HEK293 (cell line): ENCODE measurements around the gene OAF.

Experiments
- CTCF ChIA-PET: fragments of 350-600 bp; formaldehyde crosslinking; extraction: SDS; loops from one replicate; lab custom pipeline; 2021; ENCODE audit warnings: antibody characterized with exemption; lab: Yijun Ruan, JAX
- POLR2A ChIA-PET: fragments of 300-600 bp; formaldehyde crosslinking; extraction: SDS; loops from one replicate; lab custom pipeline; 2020; ENCODE audit warnings: antibody characterized with exemption, inconsistent platforms; lab: Yijun Ruan, JAX
- H3K27ac ChIP-seq: fragments of 200-500 bp; sonication (Bioruptor generic); 2 replicates; pipeline ENCODE4 v1.5.1; 2014; ENCODE audit warnings: low read depth, low read length, control low read depth, inconsistent platforms; ENCODE audit errors: extremely low read depth
- H3K36me3 ChIP-seq, 2 experiments: fragments of 200-500 bp in 1 of 2; sonication (Bioruptor generic) in 1 of 2; 1 replicate in 1 of 2; 2 replicates in 1 of 2; pipeline ENCODE4 v1.5.1; 2014 to 2017; ENCODE audit warnings: inconsistent platforms in 2 of 2, low read length in 2 of 2; ENCODE audit not compliant: control insufficient read depth in 2 of 2, insufficient read depth in 1 of 2
- H3K4me1 ChIP-seq: fragments of 200-500 bp; sonication (Bioruptor generic); 2 replicates; pipeline ENCODE4 v1.5.1; 2014; ENCODE audit warnings: mild to moderate bottlenecking, low read length, inconsistent platforms; ENCODE audit not compliant: control insufficient read depth, insufficient read depth
- H3K4me3 ChIP-seq: 2 replicates; pipeline ENCODE4 v1.5.1; 2011; ENCODE audit warnings: low read depth, mild to moderate bottlenecking, control low read depth, low read length, moderate library complexity
- H3K9me3 ChIP-seq: fragments of 200-500 bp; sonication (Bioruptor generic); 2 replicates; pipeline ENCODE4 v1.5.1; 2014; ENCODE audit warnings: low read depth, low read length, inconsistent platforms; ENCODE audit not compliant: control insufficient read depth, insufficient read depth
- ELK4 ChIP-seq: IDR thresholded peaks from 2 replicates; pipeline ENCODE4 v1.6.1; 2011; ENCODE audit warnings: mild to moderate bottlenecking, low read depth, low read length, borderline replicate concordance
- GFI1B ChIP-seq: fragments of 450-650 bp; formaldehyde crosslinking; IDR thresholded peaks from 2 replicates; pipeline ENCODE4 v1.5.1; 2016; ENCODE audit warnings: missing biosample characterization, missing genetic modification characterization
- GLIS1 ChIP-seq: fragments of 450-650 bp; formaldehyde crosslinking; IDR thresholded peaks from 2 replicates; pipeline ENCODE4 v1.5.1; 2016; ENCODE audit warnings: missing biosample characterization, missing genetic modification characterization
- KLF1 ChIP-seq: fragments of 450-650 bp; formaldehyde crosslinking; IDR thresholded peaks from 2 replicates; pipeline ENCODE4 v1.5.1; 2016; ENCODE audit warnings: missing biosample characterization, missing genetic modification characterization
- MZF1 ChIP-seq: fragments of 450-650 bp; formaldehyde crosslinking; IDR thresholded peaks from 2 replicates; pipeline ENCODE4 v1.5.1; 2017; ENCODE audit warnings: missing biosample characterization, missing genetic modification characterization, borderline replicate concordance
- OVOL3 ChIP-seq: fragments of 450-650 bp; formaldehyde crosslinking; IDR thresholded peaks from 2 replicates; pipeline ENCODE4 v1.5.1; 2016; ENCODE audit warnings: missing biosample characterization, missing genetic modification characterization
- REPIN1 ChIP-seq: fragments of 450-650 bp; formaldehyde crosslinking; IDR thresholded peaks from 2 replicates; pipeline ENCODE4 v1.5.1; 2017; ENCODE audit warnings: missing biosample characterization, missing genetic modification characterization, low read depth
- SETDB1 ChIP-seq: IDR thresholded peaks from one replicate; pipeline ENCODE4 v1.6.1; 2017; ENCODE audit warnings: mild to moderate bottlenecking, low read length, moderate library complexity, mixed read lengths; ENCODE audit not compliant: insufficient read length
- SP2 ChIP-seq: fragments of 450-650 bp; formaldehyde crosslinking; IDR thresholded peaks from 2 replicates; pipeline ENCODE4 v1.5.1; 2016; ENCODE audit warnings: missing biosample characterization, missing genetic modification characterization
- SP3 ChIP-seq: fragments of 450-650 bp; formaldehyde crosslinking; IDR thresholded peaks from 2 replicates; pipeline ENCODE4 v1.5.1; 2016; ENCODE audit warnings: missing biosample characterization, missing genetic modification characterization
- WT1 ChIP-seq: fragments of 450-650 bp; formaldehyde crosslinking; IDR thresholded peaks from 2 replicates; pipeline ENCODE4 v1.5.1; 2016; ENCODE audit warnings: missing biosample characterization, missing genetic modification characterization
- ZBTB11 ChIP-seq: fragments of 450-650 bp; formaldehyde crosslinking; conservative IDR thresholded peaks from 2 replicates; pipeline ENCODE4 v1.5.1; 2016; ENCODE audit warnings: low read depth, missing biosample characterization, missing genetic modification characterization
- ZBTB49 ChIP-seq: fragments of 450-650 bp; formaldehyde crosslinking; IDR thresholded peaks from 2 replicates; pipeline ENCODE4 v1.5.1; 2016; ENCODE audit warnings: missing biosample characterization, missing genetic modification characterization, low read depth
- ZFP41 ChIP-seq: fragments of 450-650 bp; formaldehyde crosslinking; IDR thresholded peaks from 2 replicates; pipeline ENCODE4 v1.5.1; 2016; ENCODE audit warnings: missing biosample characterization, missing genetic modification characterization, borderline replicate concordance
- ZNF132 ChIP-seq: fragments of 450-650 bp; formaldehyde crosslinking; IDR thresholded peaks from 2 replicates; pipeline ENCODE4 v1.5.1; 2017; ENCODE audit warnings: missing biosample characterization, missing genetic modification characterization, borderline replicate concordance
- ZNF175 ChIP-seq: fragments of 450-650 bp; formaldehyde crosslinking; IDR thresholded peaks from 2 replicates; pipeline ENCODE4 v1.5.1; 2016; ENCODE audit warnings: missing biosample characterization, missing genetic modification characterization
- ZNF184 ChIP-seq: fragments of 450-650 bp; IDR thresholded peaks from 2 replicates; pipeline ENCODE4 v1.5.1; 2018; ENCODE audit warnings: missing biosample characterization, mild to moderate bottlenecking, missing genetic modification characterization
- ZNF2 ChIP-seq: fragments of 450-650 bp; formaldehyde crosslinking; IDR thresholded peaks from 2 replicates; pipeline ENCODE4 v1.5.1; 2016; ENCODE audit warnings: missing biosample characterization, missing genetic modification characterization
- ZNF23 ChIP-seq: fragments of 450-650 bp; formaldehyde crosslinking; IDR thresholded peaks from 2 replicates; pipeline ENCODE4 v1.5.1; 2016; ENCODE audit warnings: missing biosample characterization, missing genetic modification characterization, borderline replicate concordance
- ZNF239 ChIP-seq: fragments of 450-650 bp; formaldehyde crosslinking; IDR thresholded peaks from 2 replicates; pipeline ENCODE4 v1.5.1; 2016; ENCODE audit warnings: missing biosample characterization, missing genetic modification characterization
- ZNF335 ChIP-seq: fragments of 450-650 bp; formaldehyde crosslinking; conservative IDR thresholded peaks from 2 replicates; pipeline ENCODE4 v1.5.1; 2016; ENCODE audit warnings: missing biosample characterization, missing genetic modification characterization
- ZNF362 ChIP-seq: fragments of 450-650 bp; formaldehyde crosslinking; IDR thresholded peaks from 2 replicates; pipeline ENCODE4 v1.5.1; 2016; ENCODE audit warnings: missing biosample characterization, missing genetic modification characterization
- ZNF560 ChIP-seq: fragments of 450-650 bp; formaldehyde crosslinking; IDR thresholded peaks from 2 replicates; pipeline ENCODE4 v1.5.1; 2017; ENCODE audit warnings: missing biosample characterization, missing genetic modification characterization, borderline replicate concordance
- ZNF585B ChIP-seq: fragments of 450-650 bp; formaldehyde crosslinking; IDR thresholded peaks from 2 replicates; pipeline ENCODE4 v1.5.1; 2016; ENCODE audit warnings: missing biosample characterization, missing genetic modification characterization
- ZNF624 ChIP-seq: fragments of 450-650 bp; formaldehyde crosslinking; IDR thresholded peaks from 2 replicates; pipeline ENCODE4 v1.5.1; 2017; ENCODE audit warnings: missing biosample characterization, missing genetic modification characterization
- ZNF654 ChIP-seq: fragments of 450-650 bp; formaldehyde crosslinking; IDR thresholded peaks from 2 replicates; pipeline ENCODE4 v1.5.1; 2016; ENCODE audit warnings: low read depth, missing biosample characterization, missing genetic modification characterization
- ZNF791 ChIP-seq: fragments of 450-650 bp; formaldehyde crosslinking; IDR thresholded peaks from 2 replicates; pipeline ENCODE4 v1.5.1; 2016; ENCODE audit warnings: missing biosample characterization, missing genetic modification characterization
- ZNF792 ChIP-seq: fragments of 450-650 bp; formaldehyde crosslinking; IDR thresholded peaks from 2 replicates; pipeline ENCODE4 v1.5.1; 2016; ENCODE audit warnings: missing biosample characterization, missing genetic modification characterization
- ZXDB ChIP-seq: fragments of 450-650 bp; formaldehyde crosslinking; IDR thresholded peaks from 2 replicates; pipeline ENCODE4 v1.5.1; 2016; ENCODE audit warnings: missing biosample characterization, missing genetic modification characterization

Gene OAF

GRCh38 chr11:120169981-120170698, 40.7 kb upstream of the OAF start:
- ChIA-PET POLR2A (no interaction called here), CTCF (interaction anchor here (0.6 to 7.0 kb wide), 11 partner anchors 9 to 785 kb away, joined by 3 to 103 read pairs (median 4); no protein-coding TSS in a partner anchor)
- Histone ChIP-seq H3K4me1 (no peaks in the 10 kb centered on the region), H3K9me3 (no peaks in the 10 kb centered on the region), H3K27ac (no peak overlapping the region), H3K4me3 (no peak overlapping the region), H3K36me3 (no peaks in the 10 kb centered on the region)
- no peak for TF ChIP-seq ZXDB (tag by site-specific recombination)
- TF ChIP-seq ZNF624 (tag by site-specific recombination), result no peak
- no peak for TF ChIP-seq ZNF184 (tag by site-specific recombination)
- no peak for TF ChIP-seq ZBTB11 (tag by site-specific recombination)
- no peak for TF ChIP-seq ZNF585B (tag by site-specific recombination)
- no peak for TF ChIP-seq ZNF239
- no peak for TF ChIP-seq REPIN1
- no peak for TF ChIP-seq GLIS1 (tag by site-specific recombination)
- no peak for TF ChIP-seq ZNF560
- no peak for TF ChIP-seq ZFP41
- no peak for TF ChIP-seq GFI1B (tag by site-specific recombination)
- TF ChIP-seq KLF1, result no peak
- TF ChIP-seq ZNF335, result no peak
- no peak for TF ChIP-seq ZNF23 (tag by site-specific recombination)
- no peak for TF ChIP-seq ZBTB49 (tag by site-specific recombination)
- TF ChIP-seq ZNF791, result no peak
- TF ChIP-seq WT1 (tag by site-specific recombination), result no peak

- Histone ChIP-seq H3K27ac (no peak overlapping the region), H3K36me3 (no peaks in the 10 kb centered on the region), H3K9me3 (no peaks in the 10 kb centered on the region), H3K4me1 (no peaks in the 10 kb centered on the region), H3K4me3 (no peak overlapping the region)
- no peak for TF ChIP-seq ZNF2 (tag by site-specific recombination)
- TF ChIP-seq ZNF335, result no peak
- no peak for TF ChIP-seq SP2 (tag by site-specific recombination)
- no peak for TF ChIP-seq ZNF132 (tag by site-specific recombination)
- TF ChIP-seq OVOL3 (tag by site-specific recombination), result no peak
- no peak for TF ChIP-seq ZNF654 (tag by site-specific recombination)
- no peak for TF ChIP-seq ZNF175 (tag by site-specific recombination)
- no peak for TF ChIP-seq ZNF362
- no peak for TF ChIP-seq SP3 (tag by site-specific recombination)
- TF ChIP-seq ZXDB (tag by site-specific recombination), result no peak
- TF ChIP-seq SETDB1, result no peak
- TF ChIP-seq ELK4, result no peak
- no peak for TF ChIP-seq ZNF792 (tag by site-specific recombination)
- no peak for TF ChIP-seq MZF1
- ChIA-PET POLR2A (no interaction called here), CTCF (interaction anchor here (0.6 to 7.0 kb wide), 17 partner anchors 9 to 784 kb away, joined by 3 to 103 read pairs (median 4); no protein-coding TSS in a partner anchor)
Observed at GRCh38 chr11:120170741-120171261, 40.0 kb upstream of the OAF start.
